GM18508 (cell line): ENCODE results near the gene CST6.
"Not testable (repeated sequence)": the region's sequence is repeated elsewhere in the genome, so short reads cannot be mapped to it uniquely, and the experiment has no call there.

ENCODE experiments used
- ATAC-seq: cut with Tn5 transposase; IDR thresholded peaks from one replicate; pipeline ENCODE4 v1.9.1; 2021; ENCODE audit warnings: moderate number of reproducible peaks; ENCODE audit not compliant: insufficient read depth, unreplicated experiment

Gene CST6

GRCh38 chr11:66012946-66013761 is 1.3 kb downstream of the CST6 start:
- ATAC-seq: no peak

- no peak for ATAC-seq
Observed at GRCh38 chr11:66013762-66014100, 1.9 kb downstream of the CST6 start.

DNA sequence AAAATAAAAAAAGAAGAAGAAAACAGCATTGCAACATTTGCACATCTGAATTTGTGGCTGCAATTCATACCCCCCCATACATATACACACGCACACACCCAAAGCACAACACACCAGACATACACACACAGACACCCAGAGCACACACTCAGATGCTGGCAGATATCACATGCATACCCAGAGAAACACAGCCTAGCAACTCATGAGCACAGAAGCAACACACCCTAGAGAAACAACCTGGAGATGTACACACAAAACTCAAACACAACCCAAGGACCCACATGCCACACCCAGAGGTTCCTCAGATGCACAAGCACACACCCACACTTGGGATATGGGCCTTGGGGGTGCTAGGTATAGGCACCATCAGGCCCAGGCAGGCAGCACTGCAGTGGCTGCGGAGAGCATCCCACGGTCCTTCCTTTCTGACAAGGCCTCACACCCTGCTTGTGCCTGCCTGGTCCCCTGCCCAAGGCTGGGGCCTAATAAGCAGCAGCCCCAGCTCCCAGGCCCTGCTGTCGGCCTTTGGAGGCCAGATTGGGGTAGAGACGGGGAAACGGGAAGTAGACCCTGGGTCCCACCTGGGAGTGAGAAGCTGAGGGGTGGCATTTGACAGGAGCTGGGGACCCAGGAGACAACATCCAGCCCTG is 3.1 kb downstream of the CST6 start:
- ATAC-seq: no peak

DNA sequence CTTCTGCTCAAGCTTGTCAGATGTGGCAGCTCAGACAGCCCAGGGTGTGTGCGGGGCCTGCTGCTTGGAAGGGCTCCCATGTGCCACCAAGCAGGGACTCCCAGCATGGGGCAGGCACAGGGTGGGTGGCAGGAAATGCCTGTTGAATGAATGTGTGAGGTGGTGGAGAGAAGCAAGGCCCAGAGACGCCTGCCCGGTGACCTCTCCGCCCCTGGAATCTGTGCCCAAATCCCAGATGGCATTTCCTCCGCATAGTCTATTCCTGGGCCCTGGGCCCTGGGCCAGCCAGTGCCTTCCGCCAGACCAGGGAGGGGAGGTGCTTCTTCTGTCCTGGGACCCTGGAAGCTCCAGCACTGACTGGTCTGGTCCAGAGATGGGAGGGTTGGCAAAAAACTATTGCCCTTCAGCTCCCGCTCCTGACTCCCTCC is 3.7 kb downstream of the CST6 start:
- no peak for ATAC-seq

- ATAC-seq: no peak
Observed at GRCh38 chr11:66015936-66016792, 4.4 kb downstream of the CST6 start.

- no peak for ATAC-seq
Observed at GRCh38 chr11:66016793-66017177, 5.0 kb downstream of the CST6 start.

DNA sequence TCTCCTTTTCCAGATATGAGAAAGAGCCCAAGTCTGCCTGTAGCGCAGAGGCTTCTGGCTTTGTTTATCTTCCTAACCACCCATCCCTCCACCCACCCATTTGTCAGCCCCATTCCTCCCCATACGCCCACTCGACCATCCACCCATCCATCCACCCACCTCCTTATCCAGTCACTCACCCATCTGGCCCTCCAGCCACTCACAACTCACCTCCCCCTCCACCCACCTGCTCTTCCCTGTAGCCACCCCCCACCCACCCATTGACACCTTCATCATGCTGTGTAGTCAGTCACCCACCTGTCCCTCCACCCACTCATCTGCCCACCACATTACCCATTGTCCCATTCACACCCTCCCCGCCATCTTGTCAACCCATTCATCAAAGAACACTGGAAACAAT is 5.5 kb downstream of the CST6 start:
- ATAC-seq: no peak

- ATAC-seq: no peak
Observed at GRCh38 chr11:66020212-66020611, 8.4 kb downstream of the CST6 start.

DNA sequence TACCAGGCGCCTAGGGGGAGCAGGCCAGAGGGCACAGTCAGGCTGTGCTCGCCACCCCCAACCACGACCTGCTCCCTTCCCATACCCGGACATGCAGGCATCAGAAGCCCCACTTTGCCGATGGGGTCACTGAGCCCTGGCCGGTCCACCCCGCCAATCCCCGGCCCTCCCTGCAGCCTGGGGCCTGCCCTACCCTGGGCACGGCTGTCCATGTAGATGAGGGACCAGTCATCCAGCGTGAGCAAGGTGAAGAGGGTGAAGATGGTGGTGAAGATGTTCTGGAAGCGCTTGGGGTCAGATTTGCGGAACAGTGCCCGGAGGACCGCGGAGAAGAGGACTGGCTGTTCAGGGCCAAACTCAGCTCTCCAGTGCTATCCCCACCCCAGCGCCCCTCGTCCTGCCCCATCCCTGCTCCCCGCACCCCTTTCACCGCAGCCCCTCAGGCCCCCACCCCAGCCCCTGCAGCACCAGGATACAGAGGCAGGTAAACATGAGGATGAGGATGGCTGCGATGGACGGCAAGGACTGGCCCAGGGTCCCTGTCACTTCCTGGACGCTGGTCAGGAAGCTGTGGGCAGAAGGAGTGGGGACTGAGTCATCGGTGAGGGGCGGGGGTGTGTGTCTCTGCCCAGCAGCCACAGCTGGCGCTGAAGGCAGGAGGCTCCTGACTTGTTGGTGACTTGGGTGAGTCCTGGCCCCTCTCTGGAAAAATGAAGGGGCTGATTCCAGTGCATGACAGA is 9.0 kb downstream of the CST6 start:
- no peak for ATAC-seq

- ATAC-seq: no peak
Observed at GRCh38 chr11:66022401-66023185, 10.8 kb downstream of the CST6 start.

DNA sequence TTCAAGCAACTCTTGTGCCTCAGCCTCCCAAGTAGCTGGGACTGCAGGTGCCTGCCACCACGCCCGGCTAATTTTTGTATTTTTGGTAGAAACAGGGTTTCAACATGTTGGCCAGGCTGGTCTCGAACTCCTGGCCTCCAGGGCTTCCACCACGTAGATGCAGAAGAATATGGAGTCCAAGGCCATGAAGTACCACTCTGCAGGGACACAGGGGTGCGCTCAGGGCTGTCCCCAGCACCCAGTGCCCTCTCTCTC is 11.3 kb downstream of the CST6 start:
- not testable (repeated sequence) for ATAC-seq

DNA sequence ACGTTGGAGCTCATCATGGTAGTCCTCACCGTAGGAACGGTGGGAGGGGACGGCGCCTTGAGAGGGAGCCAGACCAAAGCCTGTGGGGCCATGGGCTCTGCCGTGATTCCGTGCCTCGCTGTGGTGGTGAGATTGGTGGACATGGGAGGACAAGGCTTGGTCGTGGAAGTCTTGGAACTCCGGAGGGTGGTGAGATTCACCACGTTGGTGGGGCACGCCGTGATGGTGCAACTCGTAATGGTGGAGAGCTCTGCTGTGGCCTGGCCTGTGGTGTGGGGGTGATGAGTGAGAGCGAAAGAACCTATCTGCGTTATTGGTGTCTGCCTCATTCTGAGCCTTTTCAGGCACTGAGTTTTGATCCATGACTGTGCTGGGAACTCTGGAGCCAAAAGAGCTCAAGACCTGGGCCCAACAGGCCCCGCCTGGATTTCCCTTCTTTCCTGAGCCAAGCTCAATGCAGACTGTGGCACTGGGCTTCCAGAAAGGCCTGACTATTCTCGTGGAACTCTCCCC is 14.3 kb downstream of the CST6 start, which contains the start of gene CATSPER1:
Gene CATSPER1 (minus strand): TSS at position 463 of the 513 bp plus-strand sequence. CDS start 100 bp downstream, at position 363.
- no peak for ATAC-seq

DNA sequence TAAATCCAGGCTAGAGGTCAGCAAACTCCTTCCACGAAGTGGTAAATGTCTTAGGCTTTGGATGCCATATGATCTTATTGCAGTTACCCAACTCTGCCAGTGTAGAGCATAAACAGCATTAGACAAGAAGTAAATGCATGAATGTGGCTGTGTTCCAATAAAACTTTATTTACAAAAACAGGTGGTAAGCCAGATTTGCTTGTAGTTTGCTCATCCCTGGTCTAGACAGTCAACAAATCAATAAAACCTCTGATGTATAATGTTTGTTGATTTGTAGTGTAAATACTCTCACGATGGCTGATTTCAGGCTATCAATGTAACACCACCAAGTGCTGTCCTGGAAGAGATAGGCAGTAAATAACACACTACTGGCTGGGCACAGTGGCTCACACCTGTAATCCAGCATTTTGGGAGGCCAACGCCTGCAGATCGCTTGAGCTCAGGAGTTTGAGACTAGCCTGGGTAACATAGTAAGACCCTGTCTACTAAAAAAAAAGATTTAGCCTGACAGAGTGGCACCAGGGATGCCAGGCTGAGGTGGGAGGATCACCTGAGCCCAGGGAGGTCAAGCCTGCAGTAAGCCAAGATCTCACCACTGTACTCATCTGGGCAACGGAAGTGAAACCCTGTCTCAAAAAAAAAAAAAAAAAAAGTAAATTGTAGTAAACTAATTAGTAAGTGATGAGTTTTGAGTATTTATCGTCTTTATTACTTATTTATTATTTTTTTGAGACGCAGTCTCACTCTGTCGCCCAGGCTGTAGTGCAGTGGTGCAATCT is 21.3 kb downstream of the CST6 start:
- no peak for ATAC-seq

DNA sequence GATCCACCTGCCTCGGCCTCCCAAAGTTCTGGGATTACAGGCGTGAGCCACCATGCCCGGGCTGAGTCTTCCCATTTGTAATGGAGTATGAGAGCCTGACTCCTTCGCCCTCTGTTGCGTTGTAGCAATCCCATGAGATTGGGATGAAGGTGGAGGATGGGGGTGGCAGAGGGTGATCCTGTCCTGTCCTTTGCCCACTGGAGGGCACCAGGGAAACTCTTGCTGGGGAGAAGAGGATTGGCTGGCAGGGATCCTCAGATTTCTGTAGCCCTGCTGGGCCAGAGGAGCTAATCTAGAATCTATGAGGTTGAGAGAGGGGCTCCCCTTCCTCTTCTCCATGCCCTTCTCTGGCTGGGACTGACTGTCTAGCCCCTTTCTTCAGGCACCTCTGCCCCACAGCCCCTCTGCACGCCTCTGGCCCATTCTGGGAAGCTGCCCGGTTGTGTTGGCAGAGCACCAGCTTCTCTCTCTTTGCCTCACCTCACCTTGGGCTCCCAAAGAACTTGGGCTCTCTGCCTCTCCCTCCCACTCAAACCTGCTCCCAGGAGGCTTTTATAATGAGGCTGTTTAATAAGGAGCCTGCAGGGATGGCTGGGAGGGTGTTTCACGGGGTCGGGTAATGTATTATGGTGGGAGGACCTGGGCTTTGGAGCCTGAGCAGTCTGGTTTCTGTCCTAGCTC is 24.0 kb downstream of the CST6 start:
- no peak for ATAC-seq

GRCh38 chr11:66036334-66036710 is 24.5 kb downstream of the CST6 start:
- ATAC-seq: no peak

- no peak for ATAC-seq
Observed at GRCh38 chr11:66037327-66037726, 25.5 kb downstream of the CST6 start.

GRCh38 chr11:66039765-66040164 is 28.0 kb downstream of the CST6 start:
- ATAC-seq: no peak

DNA sequence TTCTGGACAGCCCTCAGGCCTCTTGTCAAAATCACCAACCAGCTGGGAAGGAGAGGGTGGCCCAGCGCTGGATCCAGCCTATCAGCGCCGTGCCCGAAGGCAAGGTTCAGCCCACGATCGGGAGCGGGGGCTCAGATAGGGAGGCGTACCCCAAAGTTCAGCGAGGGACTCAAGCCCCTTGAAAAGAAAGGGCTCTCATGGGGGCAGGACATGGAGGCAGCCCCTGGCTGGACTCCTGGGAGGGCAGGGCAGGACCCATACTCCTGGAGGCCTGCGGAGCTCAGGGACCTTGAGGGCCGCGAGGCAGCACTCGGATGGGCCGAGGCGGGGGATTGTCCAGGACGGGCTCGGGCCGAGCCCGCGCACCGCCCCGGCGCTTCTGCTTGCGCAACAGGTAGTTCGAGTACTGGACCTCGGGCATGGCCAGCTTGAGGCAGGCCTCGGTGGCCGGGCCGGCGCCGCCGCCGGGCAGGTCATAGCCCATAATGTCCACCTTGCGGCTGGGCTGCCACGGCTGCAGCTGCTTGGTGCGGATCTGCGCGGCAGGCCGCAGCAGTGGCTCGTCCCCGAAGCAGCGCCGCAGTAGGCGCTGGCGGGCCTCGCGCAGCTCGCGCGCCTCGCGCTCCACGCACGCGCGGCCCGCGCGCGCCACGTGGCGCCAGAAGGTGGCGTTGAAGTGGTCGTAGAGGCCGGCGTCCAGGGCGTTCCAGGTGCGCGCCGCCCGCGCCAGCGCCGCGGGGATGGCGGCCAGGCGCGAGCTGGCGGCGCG is 30.6 kb downstream of the CST6 start:
- ATAC-seq: no peak
